HL-60 (cell line): Measurements from ENCODE around the gene PTPRM.

ENCODE experiments used
- DNase-seq, 2 experiments: peaks; one replicate each; pipeline ENCODE4 v3.0.0-alpha.2; 2010 to 2020; ENCODE audit warnings: low read depth in 1 of 2, low spot score in 1 of 2
- H3K27ac ChIP-seq: fragments of 250-450 bp; sonication (Bioruptor Pico); replicated peaks from 2 replicates; pipeline ENCODE4 v1.5.1; 2020; ENCODE audit warnings: mild to moderate bottlenecking, moderate library complexity
- H3K27me3 ChIP-seq: fragments of 250-450 bp; sonication (Bioruptor Pico); 2 replicates; pipeline ENCODE4 v1.5.1; 2021; ENCODE audit warnings: mild to moderate bottlenecking, moderate library complexity; ENCODE audit not compliant: insufficient read depth, poor library complexity, severe bottlenecking
- H3K4me3 ChIP-seq: replicated peaks from 2 replicates; pipeline ENCODE4 v1.5.1; 2011; ENCODE audit warnings: mild to moderate bottlenecking, control low read depth, low read length; ENCODE audit not compliant: insufficient read depth
- GABPA ChIP-seq: IDR thresholded peaks from 2 replicates; pipeline ENCODE4 v1.6.1; 2012; ENCODE audit warnings: low read depth
- POLR2AphosphoS5 ChIP-seq: IDR thresholded peaks from 2 replicates; pipeline ENCODE4 v1.6.1; 2012; ENCODE audit warnings: low read depth
- SPI1 ChIP-seq: IDR thresholded peaks from 2 replicates; pipeline ENCODE4 v1.6.1; 2012; ENCODE audit warnings: low read depth, mild to moderate bottlenecking, borderline replicate concordance
- TF ChIP-seq, protein P1 (sequence below): IDR thresholded peaks from one replicate; pipeline ENCODE4 v1.5.1; 2011; ENCODE audit warnings: low read length, control low read depth, inconsistent platforms; ENCODE audit not compliant: insufficient read depth
- TF ChIP-seq, protein P2 (sequence below): IDR thresholded peaks from 2 replicates; pipeline ENCODE4 v1.6.1; 2012; ENCODE audit warnings: low read depth; ENCODE audit not compliant: insufficient replicate concordance

Gene PTPRM

DNA sequence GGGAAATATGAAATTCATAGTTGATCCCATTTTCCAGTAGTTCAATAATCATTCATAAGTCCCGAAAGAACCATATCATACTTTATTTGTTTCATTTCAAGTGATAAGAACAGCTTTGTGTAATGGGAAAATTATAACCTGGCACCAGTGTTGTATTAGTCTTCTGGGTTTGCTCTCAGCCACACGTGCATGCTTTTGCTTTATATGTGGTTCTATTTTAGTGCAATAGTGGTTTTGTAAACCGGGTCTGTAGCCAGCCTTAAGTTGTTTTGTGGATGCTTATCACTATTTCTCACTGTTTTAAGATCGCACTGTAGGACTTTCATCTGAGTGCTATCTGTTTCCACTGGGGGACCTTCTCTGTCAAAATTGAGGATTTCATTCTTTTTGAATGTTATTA is 203.8 kb downstream of the PTPRM start:
- H3K27me3 ChIP-seq, result no peaks in the 10 kb centered on the region
- H3K27ac ChIP-seq, result no peak overlapping the region
- no peak for TF ChIP-seq GABPA
- TF ChIP-seq, protein P1, sequence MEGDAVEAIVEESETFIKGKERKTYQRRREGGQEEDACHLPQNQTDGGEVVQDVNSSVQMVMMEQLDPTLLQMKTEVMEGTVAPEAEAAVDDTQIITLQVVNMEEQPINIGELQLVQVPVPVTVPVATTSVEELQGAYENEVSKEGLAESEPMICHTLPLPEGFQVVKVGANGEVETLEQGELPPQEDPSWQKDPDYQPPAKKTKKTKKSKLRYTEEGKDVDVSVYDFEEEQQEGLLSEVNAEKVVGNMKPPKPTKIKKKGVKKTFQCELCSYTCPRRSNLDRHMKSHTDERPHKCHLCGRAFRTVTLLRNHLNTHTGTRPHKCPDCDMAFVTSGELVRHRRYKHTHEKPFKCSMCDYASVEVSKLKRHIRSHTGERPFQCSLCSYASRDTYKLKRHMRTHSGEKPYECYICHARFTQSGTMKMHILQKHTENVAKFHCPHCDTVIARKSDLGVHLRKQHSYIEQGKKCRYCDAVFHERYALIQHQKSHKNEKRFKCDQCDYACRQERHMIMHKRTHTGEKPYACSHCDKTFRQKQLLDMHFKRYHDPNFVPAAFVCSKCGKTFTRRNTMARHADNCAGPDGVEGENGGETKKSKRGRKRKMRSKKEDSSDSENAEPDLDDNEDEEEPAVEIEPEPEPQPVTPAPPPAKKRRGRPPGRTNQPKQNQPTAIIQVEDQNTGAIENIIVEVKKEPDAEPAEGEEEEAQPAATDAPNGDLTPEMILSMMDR, result no peak
- TF ChIP-seq SPI1, result no peak
- TF ChIP-seq POLR2AphosphoS5, result no peak
- TF ChIP-seq, protein P2, sequence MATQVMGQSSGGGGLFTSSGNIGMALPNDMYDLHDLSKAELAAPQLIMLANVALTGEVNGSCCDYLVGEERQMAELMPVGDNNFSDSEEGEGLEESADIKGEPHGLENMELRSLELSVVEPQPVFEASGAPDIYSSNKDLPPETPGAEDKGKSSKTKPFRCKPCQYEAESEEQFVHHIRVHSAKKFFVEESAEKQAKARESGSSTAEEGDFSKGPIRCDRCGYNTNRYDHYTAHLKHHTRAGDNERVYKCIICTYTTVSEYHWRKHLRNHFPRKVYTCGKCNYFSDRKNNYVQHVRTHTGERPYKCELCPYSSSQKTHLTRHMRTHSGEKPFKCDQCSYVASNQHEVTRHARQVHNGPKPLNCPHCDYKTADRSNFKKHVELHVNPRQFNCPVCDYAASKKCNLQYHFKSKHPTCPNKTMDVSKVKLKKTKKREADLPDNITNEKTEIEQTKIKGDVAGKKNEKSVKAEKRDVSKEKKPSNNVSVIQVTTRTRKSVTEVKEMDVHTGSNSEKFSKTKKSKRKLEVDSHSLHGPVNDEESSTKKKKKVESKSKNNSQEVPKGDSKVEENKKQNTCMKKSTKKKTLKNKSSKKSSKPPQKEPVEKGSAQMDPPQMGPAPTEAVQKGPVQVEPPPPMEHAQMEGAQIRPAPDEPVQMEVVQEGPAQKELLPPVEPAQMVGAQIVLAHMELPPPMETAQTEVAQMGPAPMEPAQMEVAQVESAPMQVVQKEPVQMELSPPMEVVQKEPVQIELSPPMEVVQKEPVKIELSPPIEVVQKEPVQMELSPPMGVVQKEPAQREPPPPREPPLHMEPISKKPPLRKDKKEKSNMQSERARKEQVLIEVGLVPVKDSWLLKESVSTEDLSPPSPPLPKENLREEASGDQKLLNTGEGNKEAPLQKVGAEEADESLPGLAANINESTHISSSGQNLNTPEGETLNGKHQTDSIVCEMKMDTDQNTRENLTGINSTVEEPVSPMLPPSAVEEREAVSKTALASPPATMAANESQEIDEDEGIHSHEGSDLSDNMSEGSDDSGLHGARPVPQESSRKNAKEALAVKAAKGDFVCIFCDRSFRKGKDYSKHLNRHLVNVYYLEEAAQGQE, result no peak

DNA sequence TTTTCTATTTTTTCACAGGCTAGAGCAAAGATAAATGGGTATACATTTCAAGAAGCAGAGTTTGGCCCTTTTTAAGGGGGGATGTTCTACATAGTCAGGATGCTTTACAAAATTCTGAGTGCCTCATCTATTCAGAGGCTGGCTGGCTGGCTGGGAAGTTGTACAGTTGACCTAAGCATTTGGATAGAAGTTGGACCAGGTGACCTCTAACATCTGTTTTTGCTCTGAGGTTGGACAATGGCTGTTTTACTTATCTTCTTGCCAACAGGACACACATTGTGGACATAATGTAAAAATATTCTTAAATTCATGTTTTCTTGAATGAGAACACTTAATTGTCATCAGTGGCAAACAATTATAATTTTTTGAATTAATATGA is 205.4 kb downstream of the PTPRM start:
- H3K27ac ChIP-seq, result no peak overlapping the region
- DNase-seq, result no peak
- no peak overlapping the region for H3K4me3 ChIP-seq
- H3K27me3 ChIP-seq, result no peaks in the 10 kb centered on the region
- TF ChIP-seq POLR2AphosphoS5 (no peak), SPI1 (no peak), GABPA (no peak)
- TF ChIP-seq, protein P1, result no peak
- TF ChIP-seq, protein P2, result no peak

More for the DNA sequence above, 203.8 kb downstream of the PTPRM start:
- DNase-seq, result no peak
- H3K4me3 ChIP-seq, result no peak overlapping the region

DNA sequence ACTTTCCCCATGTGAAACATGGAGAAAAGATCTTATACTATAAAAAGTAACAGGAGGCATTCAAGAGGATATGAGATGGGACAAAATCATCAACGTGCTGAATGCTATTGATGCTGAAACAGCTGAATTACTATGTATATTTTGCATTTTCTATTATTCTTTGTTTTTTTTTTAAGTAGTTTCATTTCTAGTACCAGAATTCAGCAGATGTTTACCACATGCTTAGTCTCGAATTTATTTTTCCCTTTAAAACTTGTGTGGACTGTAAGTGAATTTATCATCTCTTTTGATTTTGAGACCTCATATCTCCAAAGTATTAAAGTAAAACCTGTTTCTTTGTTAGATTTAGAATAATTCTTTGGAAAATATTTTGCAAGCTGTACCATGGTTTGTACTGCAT is 205.8 kb downstream of the PTPRM start:
- Histone ChIP-seq H3K4me3 (no peak overlapping the region), H3K27me3 (no peaks in the 10 kb centered on the region), H3K27ac (no peak overlapping the region)
- DNase-seq, result no peak
- TF ChIP-seq POLR2AphosphoS5, result no peak

DNA sequence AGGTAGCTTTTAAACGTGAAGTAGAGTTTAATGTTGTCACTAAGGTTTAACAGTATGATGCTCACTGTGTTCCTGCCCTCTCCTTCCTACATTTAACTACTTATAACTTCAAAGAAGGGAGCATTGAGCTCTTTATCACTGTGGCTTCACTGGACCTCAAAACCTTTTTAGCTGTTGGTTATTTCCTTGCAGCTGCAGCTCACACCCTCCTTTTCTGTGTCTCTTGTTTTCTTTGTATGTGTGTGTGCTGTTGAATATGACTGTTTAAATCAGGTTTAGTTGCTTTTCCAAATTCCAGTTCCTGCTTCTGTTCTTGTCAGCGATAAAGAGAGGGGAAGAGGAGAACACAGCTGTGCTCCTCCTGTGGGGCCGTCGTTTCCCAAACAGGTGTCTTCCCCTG is 208.0 kb downstream of the PTPRM start:
- no peaks in the 10 kb centered on the region for H3K27me3 ChIP-seq
- H3K4me3 ChIP-seq, result no peak overlapping the region
- no peak for DNase-seq
- no peak overlapping the region for H3K27ac ChIP-seq
- TF ChIP-seq, protein P1, result no peak
- TF ChIP-seq GABPA (no peak), POLR2AphosphoS5 (no peak), SPI1 (no peak)
- TF ChIP-seq, protein P2, result no peak
